Fibroblast of mammary gland (primary cell): ENCODE results near the gene NFATC4.
A peak's percentile ranks its signal among the peaks of the same experiment; 100 is the strongest.

Experiments
- DNase-seq: peaks from one replicate; pipeline ENCODE4 v3.0.0-alpha.2; 2010; ENCODE audit warnings: low read depth
- H3K4me3 ChIP-seq: 2 replicates; pipeline ENCODE4 v1.5.1; 2011; ENCODE audit warnings: low read depth, mild to moderate bottlenecking, low read length, moderate library complexity; ENCODE audit not compliant: control insufficient read depth
- CTCF ChIP-seq: conservative IDR thresholded peaks from 2 replicates; pipeline ENCODE4 v1.5.1; 2011; ENCODE audit warnings: low read depth, low read length, inconsistent platforms; ENCODE audit not compliant: control insufficient read depth, insufficient read depth

The NFATC4 gene

DNA sequence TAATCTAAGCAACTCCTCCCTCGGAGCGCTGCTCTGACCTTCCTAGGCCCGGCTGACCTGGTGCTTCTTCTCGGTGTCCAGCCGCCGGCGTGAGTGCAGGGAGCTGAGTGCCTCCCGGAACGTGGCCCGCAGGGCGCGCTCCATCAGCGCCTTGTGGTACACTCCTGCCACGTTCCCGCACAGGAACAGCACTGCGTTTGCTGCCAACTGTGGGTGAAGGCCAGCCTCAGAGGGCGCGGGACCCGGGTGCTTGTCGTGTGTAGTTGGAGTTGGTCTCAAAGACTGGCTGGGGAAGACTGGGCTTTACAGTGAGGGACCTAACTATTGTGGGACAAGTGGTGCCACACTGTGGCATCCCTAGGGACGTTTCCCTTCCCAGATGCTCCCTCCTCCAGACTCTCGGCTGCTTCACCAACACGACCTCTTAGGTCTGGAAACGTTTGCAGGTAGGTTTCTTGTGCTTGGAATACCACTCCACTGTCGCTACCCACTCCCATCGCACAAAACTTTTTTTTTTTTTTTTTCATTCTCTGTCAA lies 36.2 kb upstream of the NFATC4 start:
- no peak overlapping the region for H3K4me3 ChIP-seq
- no peak for TF ChIP-seq CTCF

GRCh38 chr14:24332268-24332993 lies 35.6 kb upstream of the NFATC4 start:
- H3K4me3 ChIP-seq, result no peak overlapping the region
- peak; percentile 70 for TF ChIP-seq CTCF
- peak; percentile 50 for DNase-seq

More for the DNA sequence above, 36.2 kb upstream of the NFATC4 start:
- no peak for DNase-seq

- no peak for TF ChIP-seq CTCF
- no peak for DNase-seq
- H3K4me3 ChIP-seq, result peak within 1 kb of the TSS; percentile 34
Measured at GRCh38 chr14:24334431-24335291, 33.3 kb upstream of the NFATC4 start, which contains the start of gene ADCY4. Gene ADCY4 (minus strand): TSS chr14:24335071. CDS start chr14:24334652, 419 bp downstream.

DNA sequence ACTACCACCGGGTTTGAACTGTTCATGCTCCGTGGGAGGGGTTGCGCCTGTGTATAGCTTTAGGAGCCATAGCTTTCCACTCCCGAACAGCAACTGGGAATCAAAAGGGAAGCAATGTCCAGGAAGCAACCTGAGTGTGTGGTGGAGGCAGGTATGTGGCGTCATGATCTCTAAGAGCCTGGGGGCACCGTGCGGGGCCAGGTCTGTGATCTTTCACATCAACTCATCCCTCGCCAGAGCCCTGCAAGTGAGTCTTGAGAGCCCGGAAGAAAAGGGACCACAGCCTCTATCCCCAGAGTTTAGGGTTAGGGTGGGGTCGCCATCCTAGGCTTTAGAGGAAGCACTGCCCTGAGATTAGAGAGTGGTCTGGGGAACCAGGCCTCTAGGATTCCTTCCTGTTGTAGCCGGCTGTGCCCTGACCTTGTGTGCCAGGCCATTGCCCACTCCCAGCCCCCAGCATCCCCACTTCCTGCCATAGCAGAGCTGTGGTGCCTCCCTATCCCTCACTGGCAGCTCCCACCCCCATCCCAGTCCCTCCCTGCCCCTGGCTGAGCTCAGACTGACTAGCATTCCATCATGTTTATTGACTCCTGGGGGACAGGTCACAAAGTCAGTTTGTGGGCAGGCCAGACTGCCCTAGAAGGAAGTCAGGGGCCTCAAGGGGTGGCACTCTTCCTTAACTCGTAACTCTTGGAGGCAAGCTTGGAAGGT lies 32.4 kb upstream of the NFATC4 start:
- no peak for TF ChIP-seq CTCF
- no peak for DNase-seq
- no peak overlapping the region for H3K4me3 ChIP-seq

DNA sequence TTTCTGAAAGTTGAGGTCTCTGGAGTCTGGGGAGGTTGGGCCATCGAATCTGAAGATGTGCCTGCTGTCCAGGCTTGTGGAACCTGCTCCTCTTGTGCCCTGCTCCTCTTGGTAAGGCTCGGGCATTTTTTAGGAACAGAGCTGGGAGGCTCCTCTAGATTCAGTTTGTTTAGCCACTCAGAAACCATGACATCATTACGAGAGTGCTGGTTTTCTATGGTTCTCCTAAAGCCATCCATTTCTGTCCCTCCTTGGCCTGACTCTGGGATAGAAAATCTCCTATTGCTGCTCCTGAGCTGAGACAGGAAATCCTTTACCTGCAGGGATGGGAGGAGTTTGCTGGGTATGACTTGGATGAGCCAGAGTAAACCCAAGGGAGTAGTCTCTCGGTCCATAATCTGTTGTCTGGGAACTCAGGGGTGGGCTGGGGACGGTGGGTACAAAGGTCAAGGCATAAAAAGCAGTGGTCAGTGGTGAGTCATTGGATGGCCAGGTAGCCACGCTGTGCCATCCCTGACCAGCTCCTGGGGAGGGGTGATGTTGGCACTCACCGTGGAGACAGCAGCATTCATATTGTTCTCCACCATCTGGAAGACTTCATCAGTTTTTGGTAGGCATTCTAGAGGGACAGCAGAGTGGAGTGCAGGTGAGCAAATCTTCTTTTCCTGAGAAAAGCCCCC lies 30.7 kb upstream of the NFATC4 start:
- no peak overlapping the region for H3K4me3 ChIP-seq
- DNase-seq, result no peak
- TF ChIP-seq CTCF, result no peak

DNA sequence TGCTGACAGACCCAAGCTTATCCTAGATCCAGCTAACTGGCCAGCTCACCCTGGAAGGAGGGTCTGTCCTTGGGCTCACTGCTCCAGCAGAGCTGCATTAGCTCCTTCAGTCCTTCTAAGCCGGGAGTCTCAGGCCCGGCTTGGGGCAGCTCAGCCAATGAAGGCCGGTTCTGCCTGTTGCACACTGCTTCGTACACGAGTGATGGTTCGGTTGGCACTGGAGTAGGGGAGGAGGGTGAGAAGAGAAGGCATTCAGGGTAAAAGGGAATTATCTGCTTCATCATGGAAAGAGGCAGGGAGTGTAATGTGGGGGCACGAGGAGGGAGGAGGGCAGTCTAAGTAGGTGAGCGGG lies 30.2 kb upstream of the NFATC4 start:
- no peak for TF ChIP-seq CTCF
- no peak for DNase-seq
- H3K4me3 ChIP-seq, result no peak overlapping the region
